ENCODE data around the gene AEBP1.

- TF ChIP-seq SIN3A (IDR thresholded peaks at IDR 0.05; ENCODE audit: borderline replicate concordance, insufficient read depth, low read length), result no peak
- TF ChIP-seq REST (IDR thresholded peaks at IDR 0.05; ENCODE audit: insufficient read depth in 1 of 2, low read depth in 2 of 2, low read length in 2 of 2), result 0 out of 4 replicates have a peak, but pooled peaks of 1 of the 2 experiments have one; percentile 40
- TF ChIP-seq POLR2AphosphoS5 (IDR thresholded peaks at IDR 0.05; ENCODE audit: low read depth, low read length), result no peak
- no peak for TF ChIP-seq TAF1 (IDR thresholded peaks at IDR 0.05; ENCODE audit: borderline replicate concordance, insufficient read depth, low read length)
- TF ChIP-seq FOXP2 (optimal IDR thresholded peaks at IDR 0.05; ENCODE audit: borderline replicate concordance, extremely low read depth, extremely low read length, insufficient read depth), result peak; percentile 82
These were observed 3.5 kb upstream of the AEBP1 start for GRCh38 chr7:44100458-44101302.
